SKM-1 (cell line): ENCODE data around the gene TACR2.

ENCODE experiments used
- DNase-seq: peaks from one replicate; lab custom pipeline; 2025; ENCODE audit not compliant: unreplicated experiment; lab: John Stamatoyannopoulos, UW

TACR2 gene

DNA sequence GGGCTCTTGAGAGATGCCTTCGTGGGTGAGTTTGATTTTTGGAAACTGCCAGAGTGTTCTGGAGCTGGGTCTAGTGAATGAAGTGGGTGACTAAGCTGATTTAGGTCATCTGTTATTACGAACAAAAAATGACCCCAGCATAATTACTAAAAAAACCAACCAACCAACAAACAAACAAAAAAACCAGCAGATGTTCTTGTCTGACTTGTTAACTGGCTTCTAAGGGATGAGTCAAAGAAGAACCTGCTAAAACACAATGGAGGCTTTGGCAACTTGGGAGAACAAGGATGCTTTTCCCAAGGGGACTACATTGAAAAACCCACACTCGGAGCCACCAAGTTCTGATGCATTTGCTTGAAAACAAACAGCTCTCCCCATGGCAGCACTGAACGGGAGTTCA lies 11.5 kb downstream of the TACR2 start:
- DNase-seq = no peak

DNA sequence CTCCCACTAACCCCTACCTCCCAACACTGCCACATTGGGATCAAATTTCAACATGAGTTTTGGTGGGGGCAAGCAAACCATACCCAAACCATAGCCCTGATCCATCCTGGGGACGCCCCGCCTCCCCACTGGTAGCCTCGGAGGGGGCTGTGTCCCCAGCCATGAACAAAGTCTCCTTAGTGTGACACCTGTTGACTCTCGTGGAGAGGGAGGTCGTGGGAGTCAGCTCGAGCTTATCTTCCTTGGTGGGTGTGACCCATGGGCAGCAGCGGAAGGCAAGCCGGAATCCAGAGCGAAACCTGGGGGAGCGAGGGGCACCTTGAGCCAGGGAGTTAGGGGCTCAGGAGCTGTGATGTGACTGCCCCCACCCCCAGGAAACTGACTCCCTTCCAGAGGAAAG lies 11.9 kb downstream of the TACR2 start:
- DNase-seq = no peak

DNA sequence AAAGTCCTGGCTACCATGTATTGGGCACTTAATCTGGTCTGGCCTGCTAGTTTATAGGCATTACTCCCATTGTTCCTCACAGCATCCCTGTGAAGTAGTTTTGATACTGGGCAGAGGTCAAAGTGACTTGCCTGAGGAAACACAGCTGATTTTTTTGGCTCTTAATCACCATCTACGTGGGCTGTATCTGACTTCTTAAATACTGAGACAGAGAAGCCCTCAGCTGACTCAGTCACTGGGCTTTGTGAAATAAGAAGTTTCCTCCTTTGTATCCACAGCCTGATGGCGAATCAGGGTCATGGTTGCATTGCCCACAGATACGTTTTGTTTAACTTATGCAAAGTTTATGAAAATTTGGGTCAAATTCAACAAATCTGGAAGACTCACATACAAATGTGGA lies 13.2 kb downstream of the TACR2 start:
- no peak for DNase-seq

DNA sequence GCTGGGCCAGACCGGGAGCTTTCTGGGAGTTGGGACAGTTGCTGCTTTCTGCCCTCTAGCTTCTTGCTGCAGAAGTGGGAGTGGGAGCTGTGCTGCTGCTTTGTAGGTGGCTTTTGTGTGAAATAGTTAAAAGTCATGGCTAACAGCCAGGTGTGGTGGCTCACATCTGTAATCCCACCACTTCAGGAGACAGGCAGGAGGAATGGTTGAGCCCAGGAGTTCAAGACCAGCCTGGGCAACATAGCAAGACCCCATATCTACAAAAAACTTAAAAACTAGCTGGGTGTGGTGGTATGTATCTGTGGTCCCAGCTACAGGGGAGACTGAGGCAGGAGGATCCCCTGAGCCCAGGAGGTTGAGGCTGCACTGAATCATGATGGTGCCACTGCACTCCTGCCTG lies 13.7 kb downstream of the TACR2 start:
- no peak for DNase-seq

DNA sequence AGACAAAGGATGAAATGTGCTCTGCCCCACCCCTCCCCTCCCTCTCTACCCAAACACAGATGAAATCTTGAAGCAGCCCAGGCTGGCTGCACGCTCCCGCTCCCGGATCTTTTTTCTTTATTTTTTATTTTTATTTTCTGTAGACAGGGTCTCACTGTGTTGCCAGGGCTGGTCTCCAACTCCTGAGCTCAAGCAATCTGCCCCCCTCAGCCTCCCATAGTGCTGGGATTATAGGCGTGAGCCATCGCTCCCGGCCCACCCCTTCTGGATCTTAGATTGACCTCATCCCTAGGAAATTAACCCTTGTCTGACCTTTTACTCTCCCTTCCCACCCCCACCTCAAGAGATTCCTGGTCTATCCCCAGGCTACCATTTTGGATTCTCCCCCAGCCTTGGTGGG lies 14.3 kb downstream of the TACR2 start:
- DNase-seq = no peak

DNA sequence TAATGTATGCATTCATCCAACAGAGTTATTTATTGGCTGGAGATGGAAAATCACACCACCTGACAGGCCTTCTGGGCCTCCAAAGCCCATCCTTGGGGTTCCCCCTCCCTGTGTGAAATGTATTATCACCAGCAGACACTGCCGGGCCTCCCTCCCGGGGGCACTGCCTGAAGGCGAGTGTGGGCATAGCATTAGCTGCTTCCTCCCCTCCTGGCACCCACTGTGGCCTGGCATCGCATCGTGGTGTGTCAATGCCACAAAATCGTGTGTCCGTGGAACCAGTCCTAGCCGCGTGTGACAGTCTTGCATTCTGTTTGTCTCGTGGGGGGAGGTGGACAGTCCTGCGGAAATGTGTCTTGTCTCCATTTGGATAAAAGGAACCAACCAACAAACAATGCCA lies 15.3 kb downstream of the TACR2 start:
- no peak for DNase-seq

DNA sequence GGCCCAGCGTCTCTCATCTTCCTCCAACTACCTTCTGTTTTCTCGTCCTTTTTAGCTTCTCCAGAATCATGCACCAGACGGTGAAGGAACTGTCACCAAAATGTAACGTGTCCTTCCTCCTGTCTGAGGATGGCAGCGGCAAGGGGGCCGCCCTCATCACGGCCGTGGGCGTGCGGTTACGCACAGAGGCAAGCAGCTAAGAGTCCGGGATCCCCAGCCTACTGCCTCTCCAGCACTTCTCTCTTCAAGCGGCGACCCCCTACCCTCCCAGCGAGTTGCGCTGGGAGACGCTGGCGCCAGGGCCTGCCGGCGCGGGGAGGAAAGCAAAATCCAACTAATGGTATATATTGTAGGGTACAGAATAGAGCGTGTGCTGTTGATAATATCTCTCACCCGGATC lies 15.8 kb downstream of the TACR2 start:
- DNase-seq = no peak

DNA sequence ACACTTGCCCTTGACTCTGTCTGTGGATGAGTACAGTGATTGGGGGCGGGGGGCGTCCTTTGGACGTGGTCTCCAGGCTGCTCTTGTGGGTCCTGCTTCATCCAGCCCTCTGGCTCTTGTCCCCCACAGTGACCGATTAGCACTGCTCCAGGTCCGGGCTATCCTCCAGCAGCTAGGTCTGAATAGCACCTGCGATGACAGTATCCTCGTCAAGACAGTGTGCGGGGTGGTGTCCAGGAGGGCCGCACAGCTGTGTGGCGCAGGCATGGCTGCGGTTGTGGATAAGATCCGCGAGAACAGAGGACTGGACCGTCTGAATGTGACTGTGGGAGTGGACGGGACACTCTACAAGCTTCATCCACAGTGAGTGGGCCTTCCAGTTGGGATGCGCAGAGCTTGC lies 18.3 kb downstream of the TACR2 start:
- no peak for DNase-seq

DNA sequence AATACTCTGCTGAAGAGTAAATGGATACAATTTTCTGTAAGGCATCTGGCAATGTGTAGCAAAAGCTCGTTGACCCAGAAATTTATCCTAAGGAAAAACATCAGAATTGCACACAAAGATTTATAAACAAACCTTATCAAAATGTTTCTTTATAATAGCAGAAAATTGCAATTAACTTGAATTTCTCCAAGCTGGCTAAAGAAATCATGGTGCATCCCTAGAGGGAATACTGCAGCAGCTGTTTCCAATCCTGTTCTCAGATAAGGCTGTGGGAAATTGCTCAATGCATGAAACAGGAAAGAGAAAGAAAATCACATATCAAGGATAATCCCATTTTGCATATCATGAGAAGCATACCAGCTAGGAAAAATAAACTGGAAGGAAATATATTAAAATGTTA lies 18.7 kb downstream of the TACR2 start:
- DNase-seq = no peak

DNA sequence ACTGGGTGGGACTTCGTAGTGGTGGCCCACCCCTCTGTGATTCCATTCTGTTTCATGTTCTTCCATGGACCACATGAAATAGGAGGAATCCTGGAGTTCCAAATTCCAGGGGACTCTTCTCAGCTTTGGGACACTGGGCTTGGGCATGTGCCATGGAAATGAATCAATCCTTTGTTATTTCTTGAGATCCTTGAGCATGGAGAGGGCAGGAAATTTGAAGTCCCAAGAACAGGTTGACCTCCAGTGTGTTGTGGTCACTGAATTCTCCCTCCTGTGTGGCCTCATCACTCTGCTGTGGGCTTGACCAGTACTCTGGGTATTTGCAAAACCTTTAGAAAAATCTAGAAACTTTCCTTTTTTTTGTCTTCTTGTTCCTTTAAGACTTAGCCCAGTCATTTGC lies 22.7 kb downstream of the TACR2 start:
- DNase-seq = no peak

DNA sequence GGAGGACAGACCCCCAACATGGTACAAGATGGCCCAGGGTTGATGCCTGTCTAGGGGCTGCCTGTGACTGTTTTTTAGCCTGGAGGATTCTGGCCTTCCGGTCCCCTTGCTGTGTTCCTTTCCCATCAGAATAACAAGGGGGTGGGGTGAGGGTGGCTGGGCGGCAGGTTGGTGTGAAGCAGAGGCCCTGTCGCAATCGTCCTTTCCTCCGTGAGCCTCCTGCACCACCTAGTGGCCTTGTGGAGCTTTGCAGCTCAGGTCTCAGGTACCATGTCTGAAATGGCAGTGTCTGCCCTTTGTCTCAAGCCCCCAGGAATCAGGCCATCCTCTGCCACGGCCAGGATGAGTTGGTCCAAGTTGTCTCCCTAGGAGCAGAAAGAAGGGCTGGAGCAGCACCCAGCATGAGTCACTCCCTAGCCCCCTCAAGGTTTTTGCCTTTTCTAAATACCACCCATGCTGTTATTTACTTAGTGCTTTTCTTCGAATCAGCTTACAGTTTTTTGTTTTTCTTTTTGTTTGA lies 24.2 kb downstream of the TACR2 start:
- DNase-seq = peak; percentile 88

DNA sequence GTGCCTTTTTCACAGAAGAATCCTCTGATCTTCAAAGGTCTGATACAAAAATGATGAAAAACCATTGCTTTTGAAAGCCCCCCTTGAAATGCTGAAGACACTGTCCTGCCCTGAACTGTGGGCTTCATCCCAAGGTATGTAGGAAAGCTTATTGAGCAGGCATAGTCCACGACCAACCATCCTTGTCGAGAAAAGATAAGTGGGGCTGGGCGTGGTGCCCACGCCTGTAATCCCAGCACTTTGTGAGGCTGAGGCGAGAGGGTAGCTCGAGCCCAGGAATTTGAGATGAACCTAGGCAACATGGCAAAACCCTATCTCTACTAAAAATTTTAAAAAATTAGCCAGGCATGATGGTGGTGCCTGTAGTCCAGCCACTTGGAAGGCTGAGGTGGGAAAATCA lies 25.6 kb downstream of the TACR2 start:
- no peak for DNase-seq

DNA sequence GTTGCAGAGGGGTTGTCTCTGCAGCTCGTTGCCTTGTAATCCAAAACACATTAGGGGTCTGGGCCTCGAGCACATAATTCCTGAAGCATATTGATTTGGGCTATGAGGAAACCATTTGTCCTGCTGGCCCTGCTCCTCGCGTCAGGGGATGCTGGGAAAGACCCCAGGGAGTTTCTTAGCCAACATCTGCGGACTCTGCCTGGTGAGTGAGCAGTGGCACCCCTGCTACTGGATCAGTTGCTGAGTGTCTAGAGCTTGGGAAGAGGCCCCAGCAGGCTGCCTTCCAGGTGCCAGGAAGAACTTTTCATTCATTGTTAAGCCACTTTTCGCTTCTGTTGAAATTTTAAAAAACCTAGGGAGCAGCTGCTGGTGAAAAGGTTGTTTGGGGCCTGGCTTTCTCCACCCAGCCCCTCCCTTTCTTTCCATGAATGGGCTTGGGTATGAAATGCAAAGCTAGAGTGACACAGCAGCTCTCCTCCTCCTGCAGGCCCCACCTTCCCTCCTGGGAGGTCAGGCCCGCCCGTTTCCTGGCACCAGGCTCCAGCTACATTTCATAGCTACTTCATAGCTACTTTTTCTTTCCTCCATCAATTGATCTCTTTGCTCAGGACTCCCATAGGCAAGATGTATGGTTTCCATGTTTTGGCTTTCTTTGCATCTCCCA lies 26.8 kb downstream of the TACR2 start:
- DNase-seq = no peak

DNA sequence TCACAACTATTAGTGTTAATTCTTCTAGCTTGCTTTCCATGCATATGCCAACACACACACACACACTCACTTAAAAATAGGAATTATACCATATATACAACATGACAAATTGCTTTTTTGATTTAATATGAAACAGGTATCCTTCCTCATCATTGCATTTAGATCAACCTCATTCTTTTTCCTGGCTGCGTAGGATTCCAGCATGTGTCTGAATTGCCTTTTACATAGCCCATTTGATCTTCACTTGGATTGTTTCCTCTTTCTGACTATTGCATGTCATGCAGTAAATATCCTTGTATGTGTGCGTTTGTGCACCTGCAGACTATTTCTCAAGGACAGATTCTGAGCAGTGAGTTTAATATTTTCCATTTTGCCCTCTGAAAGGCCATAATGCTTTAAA lies 28.2 kb downstream of the TACR2 start:
- no peak for DNase-seq

DNA sequence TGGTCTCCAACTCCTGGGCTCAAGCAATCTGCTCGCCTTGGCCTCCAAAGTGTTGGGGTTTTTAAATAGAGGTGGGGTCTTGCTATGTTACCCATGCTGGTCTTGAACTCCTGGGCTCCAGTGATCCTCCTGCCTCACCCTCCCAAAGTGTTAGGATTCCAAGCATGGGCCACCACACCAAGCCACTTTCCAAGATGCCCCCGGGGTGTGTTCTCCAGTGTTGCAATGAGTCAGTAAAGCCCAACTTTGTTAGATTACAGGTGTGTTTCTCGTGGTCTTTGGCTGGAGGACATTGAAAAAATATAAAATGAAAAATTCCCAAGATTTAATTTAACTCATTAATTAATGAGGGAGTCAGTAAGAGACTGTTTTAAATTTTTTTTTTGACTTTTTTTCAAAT lies 29.2 kb downstream of the TACR2 start:
- DNase-seq = no peak

DNA sequence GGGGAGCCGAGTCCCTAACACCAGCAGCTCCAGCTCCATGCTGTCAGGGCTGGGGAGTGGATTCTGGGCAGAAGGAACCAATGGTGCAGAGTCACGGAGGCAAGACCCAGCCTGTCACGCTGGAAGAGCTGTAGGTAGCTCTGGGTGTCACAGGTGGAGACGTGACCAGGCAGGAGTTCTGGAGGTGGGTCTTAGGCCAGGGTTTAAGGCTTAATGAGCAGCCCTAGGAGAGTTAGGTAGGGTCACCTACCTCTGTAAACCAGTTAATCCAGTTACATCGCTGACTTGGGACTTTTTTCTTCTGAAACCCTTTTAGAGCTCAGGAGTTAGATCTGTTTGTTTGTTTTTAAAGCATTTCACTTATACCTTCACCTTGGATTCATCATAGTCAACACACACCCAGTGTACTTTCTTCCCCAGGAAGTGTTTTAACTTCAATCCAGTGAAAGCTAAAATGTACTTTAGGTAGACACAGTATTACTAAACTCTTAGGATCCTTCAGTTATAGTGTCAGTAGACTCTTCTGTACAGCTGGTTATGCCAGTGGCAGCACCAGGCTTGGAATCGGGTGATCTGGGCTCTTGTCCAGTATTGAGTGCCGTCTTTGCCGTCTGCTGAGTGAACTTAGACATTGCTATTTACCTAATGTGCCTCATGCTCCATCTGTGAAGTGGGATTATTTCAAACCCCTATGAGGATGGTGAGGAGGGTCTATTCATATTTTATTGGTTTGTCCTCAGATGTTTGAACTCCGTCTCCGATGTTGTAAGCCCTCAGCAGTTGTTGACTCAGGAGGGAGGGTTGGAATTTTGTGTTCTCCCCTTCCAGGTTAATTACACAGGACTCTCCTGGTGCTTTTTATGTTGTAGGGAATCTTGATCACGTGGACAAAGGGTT lies 31.0 kb downstream of the TACR2 start:
- no peak for DNase-seq

DNA sequence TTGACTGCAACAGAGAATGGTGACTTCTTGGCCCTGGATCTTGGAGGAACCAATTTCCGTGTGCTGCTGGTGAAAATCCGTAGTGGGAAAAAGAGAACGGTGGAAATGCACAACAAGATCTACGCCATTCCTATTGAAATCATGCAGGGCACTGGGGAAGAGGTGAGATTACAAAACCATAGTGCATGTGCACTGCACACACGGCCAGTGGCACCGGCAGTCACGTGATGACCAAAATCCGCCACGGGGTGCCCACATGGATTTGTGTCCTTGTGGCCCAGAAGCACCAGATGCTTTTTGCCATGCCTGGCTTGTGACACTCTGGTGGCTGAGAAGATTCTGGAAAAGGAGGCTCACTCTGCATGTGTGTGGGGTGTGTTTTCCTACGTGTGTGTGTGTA lies 32.4 kb downstream of the TACR2 start:
- no peak for DNase-seq

DNA sequence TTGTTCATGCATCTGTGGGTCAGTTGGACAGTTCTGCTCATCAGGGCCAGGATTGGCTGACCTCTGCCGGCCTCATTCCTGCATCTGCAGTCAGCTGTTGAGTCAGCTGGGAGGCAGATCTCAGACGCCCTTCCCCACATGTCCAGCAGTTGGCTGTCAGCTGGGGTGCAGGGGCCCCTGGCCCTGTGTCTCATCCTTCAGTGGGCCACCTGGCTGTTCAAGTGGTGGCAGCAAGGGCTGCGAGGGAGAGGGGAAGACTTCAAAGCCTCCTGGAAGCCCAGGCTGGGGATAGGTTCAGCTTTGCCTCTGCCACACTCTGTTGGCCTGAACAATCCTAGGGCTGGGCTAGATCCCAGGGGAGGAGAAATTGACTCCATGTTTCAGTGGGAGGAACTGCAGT lies 33.2 kb downstream of the TACR2 start:
- DNase-seq = no peak

DNA sequence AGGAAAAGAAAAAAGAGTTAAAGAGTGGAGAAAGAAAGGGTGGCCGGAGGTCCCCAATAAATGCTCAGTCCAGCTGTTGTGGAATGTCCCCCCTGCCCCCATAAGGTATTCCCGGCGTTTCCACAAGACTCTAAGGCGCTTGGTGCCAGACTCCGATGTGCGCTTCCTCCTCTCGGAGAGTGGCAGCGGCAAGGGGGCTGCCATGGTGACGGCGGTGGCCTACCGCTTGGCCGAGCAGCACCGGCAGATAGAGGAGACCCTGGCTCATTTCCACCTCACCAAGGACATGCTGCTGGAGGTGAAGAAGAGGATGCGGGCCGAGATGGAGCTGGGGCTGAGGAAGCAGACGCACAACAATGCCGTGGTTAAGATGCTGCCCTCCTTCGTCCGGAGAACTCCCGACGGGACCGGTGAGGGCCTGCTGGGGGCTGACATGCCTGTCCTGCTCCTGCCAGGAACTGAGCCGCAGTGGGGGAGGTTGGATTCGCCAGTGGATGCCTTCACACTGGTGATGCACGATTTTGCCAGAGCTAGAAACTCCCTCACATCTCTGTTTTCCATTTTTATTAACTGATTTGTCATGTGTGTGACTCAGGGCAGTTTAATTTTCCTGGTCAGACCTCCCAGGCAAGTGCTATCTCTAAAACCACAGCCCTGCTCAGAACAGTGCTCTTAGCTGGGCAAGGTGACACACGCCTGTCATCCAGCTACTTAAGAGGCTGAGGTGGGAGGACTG lies 34.2 kb downstream of the TACR2 start:
- DNase-seq = no peak

DNA sequence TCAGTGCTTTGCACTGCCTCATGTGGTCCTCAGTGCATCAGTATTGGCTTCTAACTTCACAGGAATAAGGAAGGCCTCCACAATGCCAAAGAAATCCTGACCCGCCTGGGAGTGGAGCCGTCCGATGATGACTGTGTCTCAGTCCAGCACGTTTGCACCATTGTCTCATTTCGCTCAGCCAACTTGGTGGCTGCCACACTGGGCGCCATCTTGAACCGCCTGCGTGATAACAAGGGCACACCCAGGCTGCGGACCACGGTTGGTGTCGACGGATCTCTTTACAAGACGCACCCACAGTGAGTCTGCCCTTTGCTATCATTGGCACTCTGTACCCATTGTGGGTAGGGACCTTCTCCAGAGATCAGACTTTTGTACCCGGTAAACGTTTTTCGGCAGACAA lies 36.9 kb downstream of the TACR2 start:
- no peak for DNase-seq

DNA sequence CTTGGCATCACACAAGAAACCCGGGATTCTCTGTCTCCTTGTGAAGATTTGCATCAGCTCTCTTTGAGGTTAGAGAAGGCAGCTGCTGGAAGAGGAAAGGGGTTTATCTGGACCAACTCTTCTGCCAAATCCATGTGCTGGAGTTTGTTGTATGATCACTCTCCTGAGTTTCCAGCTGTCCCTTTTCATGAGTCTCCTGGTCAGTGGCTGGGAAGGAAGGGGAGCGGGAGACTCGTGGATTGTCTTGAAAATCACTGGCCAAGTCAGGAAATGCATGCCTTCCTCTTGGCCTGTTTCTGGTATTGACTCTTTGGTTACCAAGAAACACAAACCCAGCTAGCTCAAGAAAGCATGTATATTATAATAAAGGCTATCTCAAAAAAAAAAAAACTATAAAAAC lies 38.8 kb downstream of the TACR2 start:
- no peak for DNase-seq

DNA sequence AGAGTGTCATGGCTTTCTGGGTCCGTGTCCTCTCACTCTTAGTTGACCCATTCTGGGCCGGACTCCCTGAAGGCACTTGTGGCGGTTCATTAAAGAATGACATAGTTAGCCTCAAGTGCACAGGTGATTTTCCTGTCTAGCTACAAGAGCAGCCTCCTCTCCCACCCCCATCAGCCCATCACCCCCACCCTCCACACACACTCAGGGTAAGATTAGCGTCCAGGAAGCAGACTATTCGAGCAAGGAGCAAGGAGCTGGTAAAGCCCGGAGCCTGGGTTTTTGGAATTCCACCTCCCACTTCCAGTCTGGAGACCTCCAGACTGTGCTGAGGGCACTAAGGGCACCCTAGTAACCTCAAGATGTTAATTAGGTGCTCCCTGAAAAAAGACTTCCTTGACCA lies 39.5 kb downstream of the TACR2 start:
- DNase-seq = no peak
